GM18517 (cell line): ENCODE results near the gene TIMM29.
"Not testable (repeated sequence)": the region's sequence is repeated elsewhere in the genome, so short reads cannot be mapped to it uniquely, and the experiment has no call there.

ENCODE experiments used
- ATAC-seq: cut with Tn5 transposase; IDR thresholded peaks from one replicate; pipeline ENCODE4 v1.9.1; 2021; ENCODE audit warnings: mild to moderate bottlenecking, moderate library complexity; ENCODE audit not compliant: unreplicated experiment

TIMM29 gene

DNA sequence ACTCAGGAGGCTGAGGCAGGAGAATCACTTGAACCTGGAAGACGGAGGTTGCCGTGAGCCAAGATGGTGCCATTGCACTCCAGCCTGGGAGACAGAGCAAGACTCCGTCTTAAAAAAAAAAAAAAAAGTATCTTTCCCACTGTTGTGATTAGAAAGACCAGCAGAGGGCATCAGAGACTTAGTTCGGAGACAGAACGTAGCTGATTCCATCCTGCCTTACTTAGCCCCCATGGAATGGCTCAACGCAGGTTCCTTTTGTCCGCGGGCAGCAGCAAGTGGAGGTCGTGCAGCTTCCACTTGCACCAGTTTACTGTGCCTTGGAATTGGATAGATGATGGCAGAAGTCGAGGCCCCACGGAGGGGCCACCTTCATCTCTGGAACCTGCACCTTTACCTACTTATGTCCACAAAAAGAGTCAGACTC is 8.1 kb downstream of the TIMM29 start:
- ATAC-seq = no peak

GRCh38 chr19:10941649-10942048 is 13.0 kb downstream of the TIMM29 start:
- ATAC-seq = not testable (repeated sequence)

- ATAC-seq = not testable (repeated sequence)
Measured at GRCh38 chr19:10943412-10943811, 14.8 kb downstream of the TIMM29 start.

- no peak for ATAC-seq
Measured at GRCh38 chr19:10945264-10945663, 16.7 kb downstream of the TIMM29 start.

DNA sequence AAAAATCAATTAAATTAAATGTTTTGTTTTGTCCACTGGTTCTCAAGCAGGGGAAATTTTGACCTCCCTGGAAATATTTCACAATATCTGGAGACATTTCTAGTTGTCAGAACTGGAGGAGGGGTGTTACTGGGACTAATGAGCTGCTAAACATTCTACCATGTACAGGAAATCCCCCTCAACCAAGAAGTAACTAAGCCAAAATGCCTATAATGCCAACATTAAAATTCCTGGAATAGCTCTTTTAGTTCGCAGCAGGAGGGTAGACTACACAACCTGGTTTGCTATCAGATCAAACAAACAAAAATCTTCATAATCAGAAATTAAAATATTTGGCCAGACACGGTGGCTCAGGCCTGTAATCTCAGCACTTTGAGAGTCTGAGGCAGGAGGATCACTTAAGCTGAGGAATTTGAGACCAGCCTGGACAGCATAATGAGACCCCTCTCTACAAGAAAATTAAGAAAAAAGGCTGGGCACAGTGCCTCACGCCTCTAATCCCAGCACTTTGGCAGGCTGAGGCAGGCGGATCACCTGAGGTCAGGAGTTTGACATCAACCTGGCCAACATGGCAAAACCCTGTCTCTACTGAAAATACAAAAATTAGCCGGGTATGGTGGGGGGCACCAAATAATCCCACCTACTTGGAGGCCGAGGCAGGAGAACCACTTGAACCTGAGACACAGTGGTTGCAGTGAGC is 18.5 kb downstream of the TIMM29 start:
- no peak for ATAC-seq

GRCh38 chr19:10952809-10953208 is 24.2 kb downstream of the TIMM29 start:
- ATAC-seq = no peak

DNA sequence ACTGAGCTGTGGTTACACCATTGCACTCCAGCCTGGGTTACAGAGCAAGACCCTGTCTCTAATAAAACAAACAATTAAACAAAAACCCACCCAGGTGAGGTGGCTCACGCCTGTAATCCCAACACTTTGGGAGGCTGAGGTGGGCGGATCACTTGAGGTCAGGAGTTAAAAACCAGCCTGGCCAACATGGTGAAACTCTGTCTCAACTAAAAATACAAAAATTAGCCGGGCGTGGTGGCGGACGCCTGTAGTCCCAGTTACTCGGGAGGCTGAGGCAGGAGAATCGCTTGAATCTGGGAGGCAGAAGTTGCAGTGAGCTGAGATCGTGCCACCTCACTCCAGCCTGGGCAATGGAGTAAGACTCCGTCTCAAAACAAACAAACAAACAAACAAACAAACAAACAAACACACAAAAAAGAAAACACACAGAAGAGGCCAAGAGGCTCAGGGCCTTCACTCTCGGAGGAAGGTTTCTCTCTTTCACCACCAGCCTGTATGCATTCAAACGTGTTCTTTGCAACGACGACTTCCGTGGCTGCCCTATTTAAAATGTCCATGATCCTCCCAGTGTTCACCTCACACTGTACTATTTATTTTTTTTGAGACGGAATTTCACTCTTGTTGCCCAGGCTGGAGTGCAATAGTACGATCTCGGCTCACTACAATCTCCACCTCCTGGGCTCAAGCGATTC is 30.8 kb downstream of the TIMM29 start:
- ATAC-seq = not testable (repeated sequence)

- peak; percentile 63 for ATAC-seq
Measured at GRCh38 chr19:10960314-10961072, 31.9 kb downstream of the TIMM29 start, which contains the start of gene SMARCA4. SMARCA4 (plus strand) TSS chr19:10961030; CDS start chr19:10984152, 23,122 bp downstream.

GRCh38 chr19:10961073-10961860 is 32.7 kb downstream of the TIMM29 start:
- no peak for ATAC-seq

DNA sequence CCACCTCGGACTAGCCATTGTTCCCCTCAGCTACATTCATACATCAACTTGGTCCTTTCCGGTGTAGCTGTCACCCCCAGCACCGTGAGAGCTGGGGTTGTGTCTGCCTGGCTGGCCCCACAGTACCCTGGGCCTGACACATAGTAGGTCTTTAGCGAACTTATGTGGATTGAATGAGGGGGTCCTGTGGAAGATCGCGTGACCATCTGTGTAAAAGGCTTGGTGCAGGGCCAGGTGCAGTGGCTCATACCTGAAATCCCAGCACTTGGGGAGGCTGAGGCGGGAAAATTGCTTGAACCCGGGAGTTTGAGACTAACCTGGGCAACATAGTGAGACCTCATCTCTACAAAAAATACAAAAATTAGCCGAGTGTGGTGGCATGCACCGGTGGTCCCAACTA is 34.3 kb downstream of the TIMM29 start:
- no peak for ATAC-seq

DNA sequence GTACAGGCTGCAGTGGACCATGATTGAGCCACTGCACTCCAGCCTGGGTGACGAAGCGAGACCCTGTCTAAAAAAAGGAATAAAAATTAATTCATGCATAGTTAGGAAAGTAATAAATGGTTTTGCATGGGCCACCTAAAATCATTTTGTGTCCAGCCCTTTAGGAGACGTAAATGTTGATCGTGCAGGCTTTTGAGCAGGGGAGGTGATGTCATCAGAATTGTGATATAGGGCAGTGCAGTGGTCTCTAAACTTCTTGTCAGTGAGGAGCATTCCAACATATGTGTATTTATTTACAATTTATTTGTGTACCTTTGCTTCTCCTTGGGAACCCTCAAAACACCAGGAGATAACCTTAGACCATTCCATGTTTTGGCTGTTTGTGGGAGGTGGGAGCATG is 35.3 kb downstream of the TIMM29 start:
- no peak for ATAC-seq

- ATAC-seq = no peak
Measured at GRCh38 chr19:10964903-10965302, 36.3 kb downstream of the TIMM29 start.

GRCh38 chr19:10965398-10965797 is 36.8 kb downstream of the TIMM29 start:
- no peak for ATAC-seq

DNA sequence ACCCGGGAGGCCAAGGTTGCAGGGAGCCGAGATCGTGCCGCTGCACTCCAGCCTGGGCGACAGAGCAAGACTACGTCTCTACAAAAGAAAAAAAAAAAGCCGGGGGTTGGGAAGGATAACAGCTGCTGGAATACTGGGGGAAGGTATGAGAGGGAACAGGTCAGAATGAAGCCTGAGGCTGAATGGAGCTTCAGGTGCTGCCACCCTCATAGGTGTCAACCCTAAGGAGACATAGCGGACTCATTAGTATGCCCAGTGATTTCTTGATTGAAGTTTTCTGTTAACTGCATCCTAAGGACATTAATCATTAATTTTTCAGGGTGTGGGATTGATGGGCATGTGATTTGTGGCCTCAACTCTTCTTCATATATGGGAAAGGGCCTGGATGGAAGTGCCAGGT is 38.2 kb downstream of the TIMM29 start:
- no peak for ATAC-seq

- no peak for ATAC-seq
Measured at GRCh38 chr19:10968527-10969135, 40.0 kb downstream of the TIMM29 start.

DNA sequence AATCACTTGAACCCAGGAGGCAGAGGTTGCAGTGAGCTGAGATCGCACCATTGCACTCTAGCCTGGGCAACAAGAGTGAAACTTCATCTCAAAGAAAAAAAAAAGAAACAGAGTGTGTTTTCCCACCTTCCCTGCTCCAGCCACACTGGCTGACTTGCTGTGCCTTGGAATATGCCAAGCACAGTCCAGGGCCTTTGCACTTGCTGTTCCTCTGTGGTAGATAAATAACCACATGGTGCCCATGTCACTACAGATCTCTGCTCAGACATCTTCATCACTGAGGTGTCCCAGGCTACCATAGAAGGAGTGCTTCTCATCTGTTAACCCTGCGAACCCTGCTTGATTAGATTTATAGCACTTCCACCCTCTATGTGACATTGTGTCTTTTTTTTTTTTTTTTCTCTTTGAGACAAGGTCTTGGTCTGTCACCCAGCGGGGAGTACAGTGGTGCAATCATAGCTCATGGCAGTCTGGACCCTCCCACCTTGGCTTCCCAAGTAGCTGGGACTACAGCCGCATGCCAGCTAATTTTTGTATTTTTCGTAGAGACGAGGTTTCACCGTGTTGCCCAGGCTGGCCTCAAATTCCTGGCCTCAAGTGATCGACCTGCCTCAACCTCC is 42.6 kb downstream of the TIMM29 start:
- ATAC-seq = no peak

- ATAC-seq = no peak
Measured at GRCh38 chr19:10975374-10976130, 46.9 kb downstream of the TIMM29 start.

- no peak for ATAC-seq
Measured at GRCh38 chr19:10976131-10976892, 47.7 kb downstream of the TIMM29 start.

- no peak for ATAC-seq
Measured at GRCh38 chr19:10977742-10978092, 49.1 kb downstream of the TIMM29 start.
